Sigmoid colon (tissue), 4 donors: ENCODE results near the gene CYP4F3.

Experiments
- EP300 ChIP-seq, 4 donors: sonication (generic); formaldehyde crosslinking; IDR thresholded peaks; one replicate each; pipeline ENCODE4 v1.6.1; 2017; ENCODE audit warnings: antibody characterized with exemption in 4 of 4
- POLR2A ChIP-seq, 2 donors: fragments of 450-650 bp; IDR thresholded peaks; one replicate each; pipeline ENCODE4 v1.6.1; 2016; ENCODE audit warnings: antibody characterized with exemption in 2 of 2, mild to moderate bottlenecking in 2 of 2, moderate library complexity in 2 of 2
- POLR2AphosphoS5 ChIP-seq, 4 donors: sonication (generic); formaldehyde crosslinking; IDR thresholded peaks; one replicate each; pipeline ENCODE4 v1.6.1; 2017; ENCODE audit warnings: antibody characterized with exemption in 4 of 4
- TF ChIP-seq, protein P1 (sequence below), 4 experiments: fragments of 450-650 bp in 3 of 4; fragments of 200-600 bp in 1 of 4; IDR thresholded peaks; one replicate each; pipeline ENCODE4 v1.5.1; 2016 to 2019; ENCODE audit warnings: antibody characterized with exemption in 4 of 4, mild to moderate bottlenecking in 3 of 4, moderate library complexity in 2 of 4

- no peak for TF ChIP-seq POLR2AphosphoS5 (IDR thresholded peaks at IDR 0.05)
- no peak for TF ChIP-seq EP300 (IDR thresholded peaks at IDR 0.05)
- TF ChIP-seq, protein P1, sequence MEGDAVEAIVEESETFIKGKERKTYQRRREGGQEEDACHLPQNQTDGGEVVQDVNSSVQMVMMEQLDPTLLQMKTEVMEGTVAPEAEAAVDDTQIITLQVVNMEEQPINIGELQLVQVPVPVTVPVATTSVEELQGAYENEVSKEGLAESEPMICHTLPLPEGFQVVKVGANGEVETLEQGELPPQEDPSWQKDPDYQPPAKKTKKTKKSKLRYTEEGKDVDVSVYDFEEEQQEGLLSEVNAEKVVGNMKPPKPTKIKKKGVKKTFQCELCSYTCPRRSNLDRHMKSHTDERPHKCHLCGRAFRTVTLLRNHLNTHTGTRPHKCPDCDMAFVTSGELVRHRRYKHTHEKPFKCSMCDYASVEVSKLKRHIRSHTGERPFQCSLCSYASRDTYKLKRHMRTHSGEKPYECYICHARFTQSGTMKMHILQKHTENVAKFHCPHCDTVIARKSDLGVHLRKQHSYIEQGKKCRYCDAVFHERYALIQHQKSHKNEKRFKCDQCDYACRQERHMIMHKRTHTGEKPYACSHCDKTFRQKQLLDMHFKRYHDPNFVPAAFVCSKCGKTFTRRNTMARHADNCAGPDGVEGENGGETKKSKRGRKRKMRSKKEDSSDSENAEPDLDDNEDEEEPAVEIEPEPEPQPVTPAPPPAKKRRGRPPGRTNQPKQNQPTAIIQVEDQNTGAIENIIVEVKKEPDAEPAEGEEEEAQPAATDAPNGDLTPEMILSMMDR (IDR thresholded peaks at IDR 0.05), result no peak
- TF ChIP-seq POLR2A (IDR thresholded peaks at IDR 0.05), result no peak
These were observed 56.0 kb downstream of the CYP4F3 start for GRCh38 chr19:15696654-15697194.
